HG03460 (cell line): ENCODE results near the gene ISOC1.
A peak's percentile ranks its signal among the peaks of the same experiment; 100 is the strongest.

Experiments used
- ATAC-seq: cut with Tn5 transposase; IDR thresholded peaks from one replicate; pipeline ENCODE4 v1.9.1; 2021; ENCODE audit not compliant: unreplicated experiment

The ISOC1 gene

DNA sequence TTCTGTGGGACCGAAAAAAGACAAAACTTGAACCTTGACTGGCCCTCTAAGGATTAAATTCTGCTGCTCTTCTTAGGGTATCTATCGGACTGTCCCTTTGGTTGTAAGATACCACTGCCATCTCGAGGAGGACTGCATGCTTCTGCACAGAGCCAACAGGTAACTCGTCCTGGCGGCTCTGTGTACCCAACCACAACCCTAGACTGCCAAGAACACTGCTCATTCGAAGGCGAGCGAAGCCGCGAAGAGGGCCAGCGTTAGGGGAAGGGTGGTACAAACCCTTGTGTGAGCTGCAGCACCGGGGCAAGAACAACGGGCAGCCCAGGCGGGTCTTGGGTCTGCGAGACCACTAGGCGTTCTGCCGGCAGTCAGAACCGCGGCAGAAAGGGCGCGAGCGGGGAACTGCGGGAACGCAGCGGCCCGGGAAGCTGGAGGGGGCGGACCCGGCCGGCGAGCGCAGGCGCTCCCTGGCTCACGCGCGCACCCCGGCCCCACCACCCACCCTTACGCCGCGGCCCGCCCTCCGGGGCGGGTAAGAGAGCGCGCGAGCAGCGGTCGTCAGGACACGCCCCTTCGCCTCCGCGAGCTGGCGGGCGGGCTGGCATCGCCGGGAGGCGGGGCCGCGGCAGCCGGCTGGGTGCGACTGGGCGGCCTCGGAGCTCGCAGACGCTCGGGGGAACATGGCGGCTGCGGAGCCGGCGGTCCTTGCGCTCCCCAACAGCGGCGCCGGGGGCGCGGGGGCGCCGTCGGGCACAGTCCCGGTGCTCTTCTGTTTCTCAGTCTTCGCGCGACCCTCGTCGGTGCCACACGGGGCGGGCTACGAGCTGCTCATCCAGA, at the start of gene ISOC1:
ISOC1 (plus strand) TSS at position 663 of the 837 bp plus-strand sequence; CDS start at position 681, 18 bp downstream.
- peak; percentile 84 for ATAC-seq

- ATAC-seq, result no peak
Observed at GRCh38 chr5:129046151-129046550, 48.4 kb upstream of the ISOC1 start.

- no peak for ATAC-seq
Observed at GRCh38 chr5:129048509-129048908, 46.0 kb upstream of the ISOC1 start.

DNA sequence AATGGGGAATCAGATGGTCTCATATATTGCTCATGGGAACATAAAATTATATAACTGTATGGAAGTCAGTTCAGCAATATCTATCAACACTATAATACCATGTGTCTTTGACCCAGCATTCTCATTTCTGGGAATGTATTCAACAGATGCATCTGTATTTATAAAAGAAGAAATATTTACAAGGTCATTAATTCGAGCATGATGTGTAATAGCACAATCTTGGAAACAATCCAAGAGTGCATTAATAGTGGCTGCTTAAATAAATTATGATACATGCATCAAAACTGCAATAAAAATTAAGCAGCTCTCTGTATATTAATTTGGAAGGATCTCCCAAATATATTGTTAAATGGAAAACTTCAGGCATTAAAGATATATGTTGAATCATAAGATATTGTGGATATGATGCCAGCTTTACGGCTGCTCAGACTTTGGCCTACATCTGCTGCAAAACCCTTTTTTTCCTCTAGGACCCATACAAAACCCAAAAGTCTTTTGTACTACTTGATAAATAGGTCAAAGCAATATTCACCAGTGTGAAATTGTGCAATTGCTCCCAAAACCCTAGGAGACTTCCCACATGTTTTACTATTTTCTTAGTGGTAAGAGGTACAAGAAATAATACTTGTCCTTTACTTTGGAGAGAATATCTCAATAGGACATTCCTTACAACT, 45.3 kb upstream of the ISOC1 start:
- ATAC-seq, result no peak

DNA sequence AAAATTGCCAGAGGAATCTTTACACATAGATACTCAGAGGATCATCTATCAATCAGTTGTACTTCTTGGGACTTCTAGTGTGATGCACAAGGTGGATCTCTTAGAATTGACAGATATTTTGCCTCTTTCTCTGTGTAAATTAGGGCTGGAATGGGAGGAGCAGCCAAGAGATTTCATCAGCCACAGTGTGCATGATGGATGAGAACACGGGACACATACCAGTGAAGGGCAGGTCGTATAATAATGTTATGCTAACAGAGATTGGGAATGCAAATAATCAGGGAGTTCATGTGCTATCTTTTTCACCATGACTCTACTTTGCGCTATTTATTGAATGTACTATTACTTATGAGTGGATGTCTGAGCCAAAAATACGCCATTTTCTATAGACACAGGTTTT, 43.3 kb upstream of the ISOC1 start:
- ATAC-seq, result no peak

GRCh38 chr5:129053438-129053837, 41.1 kb upstream of the ISOC1 start:
- no peak for ATAC-seq

GRCh38 chr5:129057329-129057728, 37.2 kb upstream of the ISOC1 start:
- no peak for ATAC-seq

GRCh38 chr5:129061849-129062248, 32.7 kb upstream of the ISOC1 start:
- no peak for ATAC-seq

DNA sequence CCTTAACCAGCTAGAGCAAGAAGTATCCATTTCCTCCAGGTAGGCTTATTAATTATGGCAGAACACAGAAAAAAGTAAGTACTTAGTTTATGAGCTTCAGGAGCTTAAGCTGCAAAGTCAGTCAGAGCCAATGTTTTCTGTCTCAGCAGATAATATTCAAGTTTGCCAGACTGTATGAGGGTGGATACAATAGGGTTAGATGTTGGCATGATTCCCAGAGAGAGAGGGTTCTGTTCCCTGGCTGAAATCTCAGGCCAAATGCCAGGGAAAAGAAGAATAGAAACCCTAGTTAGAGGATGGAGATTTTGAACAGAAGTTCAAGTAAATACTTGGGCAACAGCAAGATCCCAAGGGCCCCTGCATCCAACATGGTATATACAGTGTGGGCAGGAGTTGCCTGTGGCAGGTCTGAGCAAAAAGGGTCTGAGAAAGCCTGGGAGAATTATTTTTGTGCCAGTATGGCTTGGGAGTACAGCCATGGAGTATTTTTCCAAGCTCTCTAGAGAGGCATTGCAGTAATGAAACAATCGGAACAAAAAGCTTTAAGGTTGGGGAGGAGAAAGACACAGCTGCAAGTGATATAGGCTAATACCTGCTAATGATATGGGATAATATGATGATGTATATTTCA, 31.0 kb upstream of the ISOC1 start:
- no peak for ATAC-seq

DNA sequence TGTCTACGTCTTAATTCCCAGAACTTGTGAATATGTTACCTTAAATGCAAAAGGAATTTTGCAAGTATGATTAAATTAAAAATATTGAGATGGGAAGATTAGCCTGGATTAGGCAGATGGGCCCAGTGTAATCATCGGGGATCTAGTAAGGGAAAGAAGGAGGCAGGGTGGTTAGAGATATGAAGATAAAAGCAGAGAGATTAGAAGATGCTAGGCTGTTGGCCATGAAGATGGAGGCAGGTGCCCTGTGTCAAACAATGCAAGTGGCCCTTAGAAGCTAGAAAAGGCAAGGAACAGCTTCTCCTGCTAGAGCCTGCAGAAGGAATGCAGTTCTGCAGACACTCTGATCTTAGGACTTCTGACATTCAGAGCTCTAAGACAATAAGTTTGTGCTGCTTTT, 28.8 kb upstream of the ISOC1 start:
- ATAC-seq, result no peak

DNA sequence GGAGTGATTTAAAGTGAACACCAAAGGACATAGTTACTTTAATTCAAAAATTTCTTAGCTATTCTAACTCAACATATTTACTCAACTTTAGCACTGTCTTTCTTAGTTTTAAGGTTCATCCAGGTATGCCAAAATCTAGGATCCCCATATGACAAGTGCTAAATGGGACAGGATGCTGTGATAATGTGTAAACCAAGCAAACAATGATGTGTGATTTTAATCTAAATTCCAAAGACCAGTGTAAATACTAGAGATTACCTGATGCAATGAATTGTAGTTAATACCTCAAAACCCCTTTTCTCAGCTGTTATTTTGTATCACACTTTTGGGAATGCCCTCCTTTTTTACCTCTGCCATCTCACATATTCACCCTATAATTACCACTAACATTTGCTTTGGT, 26.8 kb upstream of the ISOC1 start:
- no peak for ATAC-seq

DNA sequence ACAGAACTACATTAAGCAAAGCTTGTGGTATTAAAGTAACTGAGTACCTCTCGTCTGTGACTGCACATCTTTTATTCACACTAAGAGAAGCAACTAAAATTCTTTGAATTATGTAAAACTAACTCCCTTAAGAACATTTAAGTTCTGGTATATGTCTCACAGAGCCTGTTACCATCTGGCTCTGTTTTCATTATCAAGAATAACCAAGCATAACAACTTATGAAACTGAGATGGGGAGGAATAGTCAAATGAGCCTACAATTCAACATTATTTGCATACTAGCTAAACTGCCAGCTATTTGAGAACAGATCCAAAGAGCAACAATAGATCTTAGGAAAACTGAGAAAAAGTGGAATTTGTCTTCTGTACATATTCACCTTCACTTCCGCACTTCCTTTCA, 25.3 kb upstream of the ISOC1 start:
- ATAC-seq, result no peak

DNA sequence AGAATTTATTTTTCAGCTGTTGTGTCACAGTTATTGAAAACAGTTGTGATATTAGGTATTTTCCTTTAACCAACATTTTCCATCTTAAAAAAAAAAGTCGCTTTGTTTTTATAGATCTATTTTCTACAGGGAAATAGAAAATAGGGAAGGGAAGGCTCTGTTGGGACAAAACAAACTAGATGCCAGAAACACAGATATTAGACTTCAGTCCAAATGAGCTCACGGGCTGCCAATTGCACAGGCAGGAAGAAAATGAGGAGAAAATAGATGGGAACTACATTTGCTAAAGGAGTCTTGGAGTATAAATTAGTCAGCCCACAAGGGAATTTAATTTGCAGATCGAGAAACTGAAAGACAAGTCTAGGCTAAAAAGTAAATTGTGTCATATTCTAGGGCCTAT, 21.4 kb upstream of the ISOC1 start:
- ATAC-seq, result no peak

GRCh38 chr5:129074903-129075302, 19.6 kb upstream of the ISOC1 start:
- no peak for ATAC-seq

- no peak for ATAC-seq
Observed at GRCh38 chr5:129077433-129078075, 17.0 kb upstream of the ISOC1 start.

DNA sequence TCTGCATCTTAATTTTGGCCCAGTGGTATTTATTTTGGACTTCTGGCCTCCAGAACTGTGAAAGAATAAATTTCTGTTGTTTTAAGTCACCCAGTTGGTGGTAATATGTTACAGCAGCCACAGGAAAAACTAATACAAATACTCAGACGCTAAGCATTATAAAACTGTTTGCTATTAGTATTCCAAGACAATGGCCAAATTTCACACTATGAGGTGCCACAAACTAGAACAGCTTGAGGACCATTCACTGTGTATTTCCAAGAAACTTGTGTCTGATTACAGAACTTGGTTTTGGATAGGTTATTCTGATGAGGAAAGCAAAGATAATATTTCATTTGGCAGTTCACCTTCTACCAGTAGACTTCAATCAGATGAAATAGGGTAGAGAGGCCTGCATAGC, 16.3 kb upstream of the ISOC1 start:
- no peak for ATAC-seq

GRCh38 chr5:129078660-129079059, 15.9 kb upstream of the ISOC1 start:
- ATAC-seq, result no peak

DNA sequence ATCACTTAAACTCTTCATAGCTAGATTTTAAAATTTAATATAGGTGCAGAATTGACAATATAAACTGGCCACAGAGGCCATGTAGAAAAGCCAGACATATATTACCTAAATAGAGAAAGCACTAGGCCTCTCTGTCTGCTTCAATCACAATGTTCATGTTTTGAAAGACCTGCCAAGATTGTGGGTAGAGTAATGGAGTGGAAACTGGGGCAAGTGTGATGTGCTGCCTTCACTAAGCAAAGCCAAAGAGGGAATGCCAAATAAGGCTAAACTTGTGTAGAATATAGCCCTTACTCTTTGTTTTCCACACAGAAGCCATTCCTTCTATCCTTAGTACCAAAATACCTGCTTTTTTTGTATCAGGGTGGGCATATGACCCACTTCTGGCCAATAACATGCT, 15.1 kb upstream of the ISOC1 start:
- no peak for ATAC-seq

DNA sequence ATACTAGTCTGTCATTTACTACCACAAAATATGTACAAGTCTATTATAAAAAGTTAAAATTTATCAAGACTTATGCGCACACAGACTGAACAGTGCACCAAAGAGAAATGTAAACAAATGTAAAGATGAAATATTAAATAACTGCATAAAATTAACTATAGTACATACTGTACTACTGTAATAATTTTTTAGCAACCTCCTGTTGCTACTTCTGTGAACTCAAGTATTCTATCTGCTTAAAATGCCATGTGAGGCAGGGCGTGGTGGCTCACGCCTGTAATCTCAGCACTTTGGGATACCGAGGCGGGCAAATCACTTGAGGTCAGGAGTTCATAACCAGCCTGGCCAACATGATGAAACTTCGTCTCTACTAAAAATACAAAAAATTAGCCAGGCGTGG, 13.8 kb upstream of the ISOC1 start:
- ATAC-seq, result no peak

- no peak for ATAC-seq
Observed at GRCh38 chr5:129082225-129083136, 12.1 kb upstream of the ISOC1 start.
